ENCODE data around the gene KIF3B. TPM values are rescaled to one million over a fixed set of nuclear protein-coding genes. Genes with fewer than 3 reads are reported as not detected.

The KIF3B gene
- total RNA-seq, 1 experiment from 2014 or later = 20.0 TPM

DNA sequence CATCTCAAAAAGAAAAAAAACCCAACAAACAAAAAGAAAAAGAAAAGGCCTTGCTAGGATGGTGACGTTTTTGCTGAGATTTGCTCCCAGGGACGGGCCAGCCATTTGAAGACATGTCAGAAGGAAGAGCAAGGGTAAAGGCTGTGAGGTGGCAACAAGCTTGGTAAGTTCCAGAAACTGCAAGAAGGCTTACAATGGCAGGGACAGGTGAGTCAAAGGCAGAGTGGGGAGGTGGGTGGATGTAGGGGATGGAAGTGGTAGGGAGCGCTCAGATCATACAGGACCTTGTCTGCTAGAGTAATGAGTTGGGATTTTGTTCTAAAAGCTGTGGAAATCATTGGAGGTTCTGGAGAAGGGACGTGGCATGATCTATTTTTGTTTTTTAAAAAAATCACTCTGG, 4.3 kb downstream of the KIF3B start:
- CTCF ChIA-PET = no interaction called here
- intact Hi-C loops (cut with micrococcal nuclease) = no loop called here
- no peaks in the 10 kb centered on the region for H4K20me1 ChIP-seq (ENCODE audit: low read length)

GRCh38 chr20:32282461-32282860, 5.0 kb downstream of the KIF3B start:
- ChIA-PET POLR2A (ENCODE audit: unreplicated experiment) (no interaction called here), CTCF (interaction anchor here (0.7 kb wide), 1 partner anchor 76 kb away, joined by 3 read pairs; no protein-coding TSS in a partner anchor)
- DNase-seq (no peak), ATAC-seq (no peak)
- TF ChIP-seq EZH2 (IDR thresholded peaks at IDR 0.05; ENCODE audit: low read length, unreplicated experiment) = no peak
- TF ChIP-seq, protein P1, sequence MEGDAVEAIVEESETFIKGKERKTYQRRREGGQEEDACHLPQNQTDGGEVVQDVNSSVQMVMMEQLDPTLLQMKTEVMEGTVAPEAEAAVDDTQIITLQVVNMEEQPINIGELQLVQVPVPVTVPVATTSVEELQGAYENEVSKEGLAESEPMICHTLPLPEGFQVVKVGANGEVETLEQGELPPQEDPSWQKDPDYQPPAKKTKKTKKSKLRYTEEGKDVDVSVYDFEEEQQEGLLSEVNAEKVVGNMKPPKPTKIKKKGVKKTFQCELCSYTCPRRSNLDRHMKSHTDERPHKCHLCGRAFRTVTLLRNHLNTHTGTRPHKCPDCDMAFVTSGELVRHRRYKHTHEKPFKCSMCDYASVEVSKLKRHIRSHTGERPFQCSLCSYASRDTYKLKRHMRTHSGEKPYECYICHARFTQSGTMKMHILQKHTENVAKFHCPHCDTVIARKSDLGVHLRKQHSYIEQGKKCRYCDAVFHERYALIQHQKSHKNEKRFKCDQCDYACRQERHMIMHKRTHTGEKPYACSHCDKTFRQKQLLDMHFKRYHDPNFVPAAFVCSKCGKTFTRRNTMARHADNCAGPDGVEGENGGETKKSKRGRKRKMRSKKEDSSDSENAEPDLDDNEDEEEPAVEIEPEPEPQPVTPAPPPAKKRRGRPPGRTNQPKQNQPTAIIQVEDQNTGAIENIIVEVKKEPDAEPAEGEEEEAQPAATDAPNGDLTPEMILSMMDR (conservative IDR thresholded peaks at IDR 0.05; ENCODE audit: low read depth, low read length) = no peak
- no peak for TF ChIP-seq EZH2phosphoT487 (IDR thresholded peaks at IDR 0.05; ENCODE audit: borderline replicate concordance, low read length)
- Histone ChIP-seq H3K9me2 (replicated peaks; ENCODE audit: low read length) (no peaks in the 10 kb centered on the region), H4K20me1 (ENCODE audit: low read length) (no peaks in the 10 kb centered on the region), H2AFZ (ENCODE audit: low read length) (no peak overlapping the region), H3K27ac (ENCODE audit: low read length) (no peak overlapping the region), H3F3A (ENCODE audit: low read length, unreplicated experiment) (peaks cover 7% of the 10 kb centered on the region), H3K9ac (ENCODE audit: low read length) (no peak overlapping the region), H3K4me2 (ENCODE audit: low read length) (no peak overlapping the region), H3K4me3 (ENCODE audit: low read length) (no peak overlapping the region), H3K36me3 (ENCODE audit: low read depth, low read length) (0 out of 2 replicates have a peak, but pooled peaks cover 5% of the 10 kb centered on the region), H3K4me1 (ENCODE audit: insufficient read depth, low read length) (peaks cover 23% of the 10 kb centered on the region), H3K9me3 (ENCODE audit: low read length) (no peaks in the 10 kb centered on the region), H3K27me3 (ENCODE audit: low read length) (no peaks in the 10 kb centered on the region), H3K79me2 (ENCODE audit: low read length) (peaks cover 40% of the 10 kb centered on the region)
- no TSS peak for BruUV-seq (replicated peaks)
- intact Hi-C loops (cut with micrococcal nuclease) = no loop called here

More for the DNA sequence above, 4.3 kb downstream of the KIF3B start:
- Histone ChIP-seq H2AFZ (ENCODE audit: low read length) (no peak overlapping the region), H3F3A (ENCODE audit: low read length, unreplicated experiment) (peaks cover 7% of the 10 kb centered on the region), H3K4me3 (ENCODE audit: low read length) (no peak overlapping the region), H3K9me3 (ENCODE audit: low read length) (no peaks in the 10 kb centered on the region), H3K9ac (ENCODE audit: low read length) (no peak overlapping the region), H3K4me1 (ENCODE audit: insufficient read depth, low read length) (peaks cover 23% of the 10 kb centered on the region), H3K36me3 (ENCODE audit: low read depth, low read length) (0 out of 2 replicates have a peak, but pooled peaks cover 5% of the 10 kb centered on the region), H3K27ac (ENCODE audit: low read length) (no peak overlapping the region), H3K9me2 (replicated peaks; ENCODE audit: low read length) (no peaks in the 10 kb centered on the region), H3K79me2 (ENCODE audit: low read length) (peaks cover 35% of the 10 kb centered on the region), H3K27me3 (ENCODE audit: low read length) (no peaks in the 10 kb centered on the region), H3K4me2 (ENCODE audit: low read length) (no peak overlapping the region)
- ATAC-seq (no peak), DNase-seq (no peak)
- no TSS peak for BruUV-seq (replicated peaks)
- POLR2A ChIA-PET (ENCODE audit: unreplicated experiment) = no interaction called here
- no peak for TF ChIP-seq EZH2phosphoT487 (IDR thresholded peaks at IDR 0.05; ENCODE audit: borderline replicate concordance, low read length)
- TF ChIP-seq, protein P1 (conservative IDR thresholded peaks at IDR 0.05; ENCODE audit: low read depth, low read length) = no peak
- no peak for TF ChIP-seq EZH2 (IDR thresholded peaks at IDR 0.05; ENCODE audit: low read length, unreplicated experiment)

GRCh38 chr20:32285082-32285620, 7.7 kb downstream of the KIF3B start:
- intact Hi-C loops (cut with micrococcal nuclease) = no loop called here
- no peak overlapping the region for H3K9ac ChIP-seq (ENCODE audit: low read length)
- peaks cover 5% of the 10 kb centered on the region; the same call in 1 of the 2 replicates for H3K36me3 ChIP-seq (ENCODE audit: low read depth, low read length)
- H3K27ac ChIP-seq (ENCODE audit: low read length) = peak overlapping the region; percentile 21
- H3K9me2 ChIP-seq (replicated peaks; ENCODE audit: low read length) = no peaks in the 10 kb centered on the region
- no peak overlapping the region for H3K4me2 ChIP-seq (ENCODE audit: low read length)
- ChIA-PET CTCF (no interaction called here), POLR2A (ENCODE audit: unreplicated experiment) (no interaction called here)
- no peak for DNase-seq
- no peaks in the 10 kb centered on the region for H3K27me3 ChIP-seq (ENCODE audit: low read length)
- H3K9me3 ChIP-seq (ENCODE audit: low read length) = no peaks in the 10 kb centered on the region
- H2AFZ ChIP-seq (ENCODE audit: low read length) = no peak overlapping the region
- BruUV-seq (replicated peaks) = no TSS peak
- no peak for TF ChIP-seq EZH2phosphoT487 (IDR thresholded peaks at IDR 0.05; ENCODE audit: borderline replicate concordance, low read length)
- no peak for TF ChIP-seq EZH2 (IDR thresholded peaks at IDR 0.05; ENCODE audit: low read length, unreplicated experiment)
- TF ChIP-seq, protein P1 (conservative IDR thresholded peaks at IDR 0.05; ENCODE audit: low read depth, low read length) = no peak
- peaks cover 7% of the 10 kb centered on the region for H3F3A ChIP-seq (ENCODE audit: low read length, unreplicated experiment)
- peaks cover 24% of the 10 kb centered on the region; the same call in 1 of the 2 replicates for H3K79me2 ChIP-seq (ENCODE audit: low read length)
- ATAC-seq = peak; percentile 33
- H3K4me3 ChIP-seq (ENCODE audit: low read length) = no peak overlapping the region
- no peaks in the 10 kb centered on the region for H4K20me1 ChIP-seq (ENCODE audit: low read length)
- H3K4me1 ChIP-seq (ENCODE audit: insufficient read depth, low read length) = peaks cover 14% of the 10 kb centered on the region
